Glutamatergic neuron (in vitro differentiated cells): Measurements from ENCODE around the gene BIRC5. TPM values are rescaled to one million over a fixed set of nuclear protein-coding genes. Genes with fewer than 3 reads are reported as not detected.
"Not testable (repeated sequence)": the region's sequence is repeated elsewhere in the genome, so short reads cannot be mapped to it uniquely, and the experiment has no call there.

ENCODE experiments used
- DNase-seq: peaks from one replicate; pipeline ENCODE4 v3.0.0; 2022
- H3K27ac Mint-ChIP-seq: one replicate; pipeline ENCODE4 v1.8.0; 2020; ENCODE audit warnings: mild to moderate bottlenecking, mixed read lengths, inconsistent platforms; ENCODE audit not compliant: unreplicated experiment
- H3K27me3 Mint-ChIP-seq: one replicate; pipeline ENCODE4 v1.8.0; 2020; ENCODE audit warnings: mild to moderate bottlenecking, moderate library complexity, mixed read lengths, inconsistent platforms; ENCODE audit not compliant: unreplicated experiment
- H3K36me3 Mint-ChIP-seq: one replicate; pipeline ENCODE4 v1.8.0; 2020; ENCODE audit warnings: mild to moderate bottlenecking, mixed read lengths, inconsistent platforms; ENCODE audit not compliant: unreplicated experiment
- H3K4me1 Mint-ChIP-seq: one replicate; pipeline ENCODE4 v1.8.0; 2020; ENCODE audit warnings: mild to moderate bottlenecking, low read depth, mixed read lengths, inconsistent platforms; ENCODE audit not compliant: unreplicated experiment
- H3K4me3 Mint-ChIP-seq: one replicate; pipeline ENCODE4 v1.8.0; 2020; ENCODE audit warnings: mild to moderate bottlenecking, mixed read lengths, inconsistent platforms; ENCODE audit not compliant: unreplicated experiment
- H3K9me3 Mint-ChIP-seq: one replicate; pipeline ENCODE4 v1.8.0; 2020; ENCODE audit warnings: mild to moderate bottlenecking, moderate library complexity, mixed read lengths, inconsistent platforms; ENCODE audit not compliant: unreplicated experiment
- CTCF ChIP-seq: fragments of 200-600 bp; sonication (generic); IDR thresholded peaks from one replicate; pipeline ENCODE4 v1.5.0; 2021; ENCODE audit not compliant: partially characterized antibody, unreplicated experiment
- total RNA-seq: library from RNA; stranded (reverse); fragmentation: NEBNext Ultra II Directional; extraction: Animal tissue kit (Norgen Biotek cat#: 25700); gene quantifications from one replicate; pipeline ENCODE4 v1.2.1, GENCODE V29; 2021; ENCODE audit not compliant: unreplicated experiment

The BIRC5 gene
- total RNA-seq, 1 donor from 2014 or later = 14.5 TPM

- no peak overlapping the region for H3K27ac Mint-ChIP-seq
- H3K4me1 Mint-ChIP-seq = peaks cover 4% of the 10 kb centered on the region
- no peak for TF ChIP-seq CTCF
- peaks cover 6% of the 10 kb centered on the region for H3K9me3 Mint-ChIP-seq
- peaks cover 4% of the 10 kb centered on the region for H3K27me3 Mint-ChIP-seq
- H3K4me3 Mint-ChIP-seq = no peak overlapping the region
- no peaks in the 10 kb centered on the region for H3K36me3 Mint-ChIP-seq
- DNase-seq = peak; percentile 71
Measured at GRCh38 chr17:78231991-78232858, 18.2 kb downstream of the BIRC5 start.

- no peak for DNase-seq
- Mint-ChIP-seq H3K9me3 (peaks cover 2% of the 10 kb centered on the region), H3K4me3 (no peak overlapping the region), H3K27me3 (peaks cover 2% of the 10 kb centered on the region), H3K27ac (no peak overlapping the region), H3K36me3 (no peaks in the 10 kb centered on the region), H3K4me1 (peaks cover 2% of the 10 kb centered on the region)
- TF ChIP-seq CTCF = no peak
Measured at GRCh38 chr17:78232859-78233173, 18.8 kb downstream of the BIRC5 start.

GRCh38 chr17:78233678-78234077, 19.6 kb downstream of the BIRC5 start:
- Mint-ChIP-seq H3K27me3 (peaks cover 5% of the 10 kb centered on the region), H3K36me3 (no peaks in the 10 kb centered on the region), H3K4me3 (no peak overlapping the region), H3K9me3 (peaks cover 2% of the 10 kb centered on the region), H3K27ac (no peak overlapping the region), H3K4me1 (peaks cover 5% of the 10 kb centered on the region)
- DNase-seq = peak; percentile 13
- no peak for TF ChIP-seq CTCF

GRCh38 chr17:78234261-78234865, 20.3 kb downstream of the BIRC5 start:
- peaks cover 5% of the 10 kb centered on the region for H3K4me1 Mint-ChIP-seq
- H3K4me3 Mint-ChIP-seq = no peak overlapping the region
- no peak overlapping the region for H3K27ac Mint-ChIP-seq
- TF ChIP-seq CTCF = no peak
- H3K9me3 Mint-ChIP-seq = peaks cover 2% of the 10 kb centered on the region
- H3K36me3 Mint-ChIP-seq = no peaks in the 10 kb centered on the region
- peaks cover 5% of the 10 kb centered on the region for H3K27me3 Mint-ChIP-seq
- peak; percentile 24 for DNase-seq

- not testable (repeated sequence) for H3K27me3 Mint-ChIP-seq, H3K4me3 Mint-ChIP-seq, H3K27ac Mint-ChIP-seq, DNase-seq, H3K36me3 Mint-ChIP-seq, H3K9me3 Mint-ChIP-seq, H3K4me1 Mint-ChIP-seq
Measured at GRCh38 chr17:78235022-78235421, 21.0 kb downstream of the BIRC5 start.
